ENCODE measurements around the gene KIF12.

GRCh38 chr9:114050646-114051045 lies 48.4 kb downstream of the KIF12 start:
- TF ChIP-seq POLR2A (IDR thresholded peaks at IDR 0.05; ENCODE audit: low read depth, low read length) (no peak), TAF1 (IDR thresholded peaks at IDR 0.05; ENCODE audit: low read depth, low read length) (no peak), POU2F2 (IDR thresholded peaks at IDR 0.05; ENCODE audit: low read depth, low read length) (no peak), POLR2AphosphoS5 (IDR thresholded peaks at IDR 0.05; ENCODE audit: low read depth, low read length) (no peak), SPI1 (IDR thresholded peaks at IDR 0.05; ENCODE audit: low read depth, low read length) (no peak)

All from GM12891 (cell line).